Stimulated activated CD4-positive, alpha-beta T cell treated with anti-CD3 and anti-CD28 coated beads, Interleukin-12 subunit alpha, Interleukin-12 subunit beta, amount 100 ng/mL, for 4 hours (primary cell): ENCODE measurements around the gene HSP90AB1.

Experiments
- DNase-seq: peaks from one replicate; pipeline ENCODE4 v3.0.0-alpha.2; 2020

HSP90AB1 gene

DNA sequence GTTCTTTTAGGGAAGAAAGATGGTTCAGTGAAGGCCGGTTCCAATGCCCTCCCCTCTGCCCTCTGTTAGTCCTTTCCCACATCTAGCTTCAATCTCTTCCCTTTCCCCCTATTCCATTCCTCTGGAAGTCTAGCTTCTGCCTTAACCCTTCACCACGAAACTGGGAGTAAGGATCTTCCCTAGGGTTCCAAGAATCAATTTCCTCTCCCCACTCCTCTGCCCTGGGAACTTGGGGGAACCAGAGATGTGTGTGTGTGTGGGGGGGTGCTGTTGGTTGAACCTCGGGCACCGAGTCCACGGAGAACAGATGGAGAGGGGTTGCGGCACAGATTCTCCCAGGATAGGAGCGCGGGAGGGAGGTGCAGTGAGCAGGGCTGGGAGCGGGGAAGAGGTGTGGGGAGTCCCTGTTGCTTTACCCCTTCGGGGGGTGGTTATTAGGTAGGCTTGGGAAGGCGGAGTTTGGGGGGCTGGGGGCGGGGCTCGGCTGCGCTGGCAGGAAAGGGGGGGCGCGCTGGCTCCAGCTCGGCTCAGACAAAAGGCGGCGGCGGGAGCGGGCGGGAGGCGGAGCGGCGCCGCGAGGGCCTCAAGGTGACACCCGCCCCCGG, 23.1 kb downstream of the HSP90AB1 start, which contains the start of gene TMEM151B:
TMEM151B (plus strand) TSS at position 530 of the 605 bp plus-strand sequence. CDS start 293 bp downstream, outside the sequence.
- no peak for DNase-seq

- no peak for DNase-seq
Observed at GRCh38 chr6:44270526-44271405, 23.9 kb downstream of the HSP90AB1 start.

DNA sequence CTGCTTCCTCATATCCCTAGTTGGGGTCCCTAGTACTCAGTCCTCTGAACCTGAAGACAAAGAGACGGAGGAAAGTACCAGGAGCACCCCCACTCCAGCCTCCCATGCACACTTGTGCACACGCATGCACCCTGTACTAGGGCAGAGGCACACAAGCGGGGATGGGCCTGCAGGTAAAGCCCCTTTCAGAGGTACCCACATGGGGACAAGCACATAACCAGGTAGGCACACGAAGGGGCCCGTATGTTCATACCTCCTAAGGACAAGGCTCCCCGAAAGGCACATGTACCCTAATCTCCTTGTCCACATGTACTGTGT, 24.5 kb downstream of the HSP90AB1 start:
- DNase-seq = no peak

- no peak for DNase-seq
Observed at GRCh38 chr6:44271914-44272313, 25.0 kb downstream of the HSP90AB1 start.

GRCh38 chr6:44272529-44272928, 25.6 kb downstream of the HSP90AB1 start:
- DNase-seq = no peak

DNA sequence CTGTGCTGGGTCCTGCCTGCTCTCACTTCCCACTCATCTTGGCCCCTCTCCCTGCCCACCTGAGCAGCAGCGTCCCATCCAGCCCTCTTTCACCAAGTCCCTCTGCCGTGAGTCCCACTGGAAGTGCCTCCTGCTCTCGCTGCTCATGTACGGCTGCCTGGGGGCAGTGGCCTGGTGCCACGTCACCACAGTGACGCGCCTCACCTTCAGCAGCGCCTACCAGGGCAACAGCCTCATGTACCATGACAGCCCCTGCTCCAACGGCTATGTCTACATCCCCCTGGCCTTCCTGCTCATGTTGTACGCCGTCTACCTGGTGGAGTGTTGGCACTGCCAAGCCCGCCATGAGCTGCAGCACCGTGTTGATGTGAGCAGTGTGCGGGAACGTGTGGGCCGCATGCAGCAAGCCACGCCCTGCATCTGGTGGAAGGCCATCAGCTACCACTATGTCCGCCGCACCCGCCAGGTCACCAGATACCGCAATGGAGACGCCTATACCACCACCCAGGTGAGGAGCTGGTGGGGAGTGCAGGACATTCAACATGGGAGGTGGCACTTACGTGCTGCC, 26.2 kb downstream of the HSP90AB1 start:
- DNase-seq = no peak

- no peak for DNase-seq
Observed at GRCh38 chr6:44273617-44274016, 26.7 kb downstream of the HSP90AB1 start.

DNA sequence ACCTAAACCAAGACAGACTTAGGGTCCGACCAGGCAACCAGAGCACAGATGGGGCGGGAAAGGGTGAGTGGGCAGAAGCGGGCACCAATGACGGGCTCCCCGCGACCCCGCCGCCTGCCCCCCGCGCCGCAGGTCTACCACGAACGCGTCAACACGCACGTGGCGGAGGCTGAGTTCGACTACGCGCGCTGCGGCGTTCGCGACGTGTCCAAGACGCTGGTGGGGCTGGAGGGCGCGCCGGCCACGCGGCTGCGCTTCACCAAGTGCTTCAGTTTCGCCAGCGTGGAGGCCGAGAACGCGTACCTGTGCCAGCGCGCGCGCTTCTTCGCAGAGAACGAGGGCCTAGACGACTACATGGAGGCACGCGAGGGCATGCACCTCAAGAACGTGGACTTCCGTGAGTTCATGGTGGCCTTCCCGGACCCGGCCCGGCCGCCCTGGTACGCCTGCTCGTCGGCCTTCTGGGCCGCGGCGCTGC, 28.4 kb downstream of the HSP90AB1 start:
- no peak for DNase-seq

DNA sequence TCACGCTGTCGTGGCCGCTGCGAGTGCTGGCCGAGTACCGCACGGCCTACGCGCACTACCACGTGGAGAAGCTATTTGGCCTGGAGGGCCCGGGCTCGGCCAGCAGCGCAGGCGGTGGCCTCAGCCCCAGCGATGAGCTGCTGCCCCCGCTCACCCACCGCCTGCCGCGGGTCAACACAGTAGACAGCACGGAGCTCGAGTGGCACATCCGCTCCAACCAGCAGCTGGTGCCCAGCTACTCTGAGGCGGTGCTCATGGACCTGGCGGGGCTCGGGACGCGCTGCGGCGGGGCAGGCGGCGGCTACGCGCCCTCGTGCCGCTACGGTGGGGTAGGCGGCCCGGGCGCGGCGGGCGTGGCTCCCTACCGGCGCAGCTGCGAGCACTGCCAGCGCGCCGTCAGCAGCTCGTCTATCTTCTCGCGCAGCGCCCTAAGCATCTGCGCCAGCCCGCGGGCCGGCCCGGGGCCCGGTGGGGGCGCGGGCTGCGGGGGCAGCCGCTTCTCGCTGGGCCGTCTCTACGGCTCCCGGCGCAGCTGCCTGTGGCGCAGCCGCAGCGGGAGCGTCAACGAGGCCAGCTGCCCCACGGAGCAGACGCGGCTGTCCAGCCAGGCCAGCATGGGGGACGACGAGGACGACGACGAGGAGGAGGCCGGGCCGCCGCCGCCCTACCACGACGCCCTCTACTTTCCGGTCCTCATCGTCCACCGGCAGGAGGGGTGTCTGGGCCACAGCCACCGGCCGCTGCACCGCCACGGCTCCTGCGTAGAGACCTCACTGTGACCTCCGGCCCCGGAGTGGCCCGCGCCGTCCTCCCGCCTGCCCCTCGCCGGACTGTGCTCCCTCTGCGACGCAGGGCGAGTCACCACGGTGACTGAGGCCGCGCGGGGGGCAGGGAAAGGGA, 29.1 kb downstream of the HSP90AB1 start:
- no peak for DNase-seq

DNA sequence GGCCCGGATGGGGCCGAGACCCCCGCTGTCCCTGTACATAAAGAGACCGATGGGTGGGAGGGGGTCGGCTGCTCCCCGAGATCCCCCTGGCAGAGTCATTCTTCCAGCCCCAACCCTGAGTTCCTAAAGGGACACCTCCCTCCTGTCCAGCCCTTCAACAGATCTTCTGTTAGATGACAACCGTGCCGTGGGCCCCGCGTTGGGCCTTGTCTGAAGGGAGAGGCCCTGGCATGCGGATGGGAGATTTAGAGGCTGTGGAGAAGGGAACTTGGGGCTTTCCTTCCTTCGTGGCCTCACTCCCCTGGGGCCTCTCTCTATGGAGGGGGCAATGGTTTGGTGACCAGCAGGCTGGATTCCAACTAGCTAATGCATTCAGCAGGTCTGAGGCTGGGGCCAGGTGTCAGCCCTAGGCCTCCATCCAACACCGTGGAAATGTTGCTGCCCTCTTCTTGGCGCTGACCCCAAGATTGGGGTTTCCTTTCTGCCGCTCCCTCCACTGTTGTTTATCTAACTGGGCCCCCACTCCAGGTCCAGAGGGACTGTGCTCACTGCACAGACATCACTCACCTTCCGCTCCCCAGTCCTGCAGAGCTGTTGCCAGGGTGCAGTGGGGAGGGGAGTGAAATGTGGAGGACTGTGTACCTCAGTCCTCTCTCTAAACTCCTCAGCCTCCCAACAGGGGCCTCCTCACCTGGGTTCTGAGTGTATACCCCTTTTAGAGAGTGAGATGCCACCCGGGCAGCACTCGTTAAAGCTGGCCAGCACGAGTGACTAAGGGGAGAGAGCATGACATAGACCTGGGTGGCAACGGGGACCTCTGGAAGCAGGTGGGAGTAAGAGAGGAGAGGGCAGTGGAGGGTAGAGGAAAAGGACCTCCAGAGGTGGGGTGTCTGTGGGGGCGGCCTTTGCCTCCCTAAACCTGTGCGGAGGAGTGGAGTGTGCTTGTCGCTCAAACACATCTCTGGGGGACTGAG, 30.1 kb downstream of the HSP90AB1 start:
- DNase-seq = no peak

GRCh38 chr6:44277763-44278162, 30.9 kb downstream of the HSP90AB1 start:
- no peak for DNase-seq

DNA sequence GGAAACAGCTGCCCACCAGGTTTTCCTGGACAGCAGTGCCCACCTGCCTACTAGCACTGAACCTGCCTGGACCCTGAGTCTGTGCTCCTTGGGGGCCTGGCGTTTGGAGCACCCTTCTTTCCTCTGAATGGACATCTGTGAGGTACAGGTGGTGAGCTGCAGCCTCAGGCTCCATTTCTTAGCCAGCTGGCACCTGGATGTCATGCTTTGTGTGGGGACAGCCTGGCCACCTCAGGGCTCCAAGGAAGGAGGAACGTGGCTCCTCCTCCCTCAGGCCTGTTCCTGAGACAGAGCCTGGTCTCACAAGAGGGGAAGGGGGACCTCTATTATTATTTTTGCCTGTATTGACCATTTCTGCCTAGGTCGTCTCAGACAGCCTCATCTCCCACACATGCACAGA, 31.4 kb downstream of the HSP90AB1 start:
- DNase-seq = no peak

GRCh38 chr6:44278774-44279697, 32.1 kb downstream of the HSP90AB1 start:
- no peak for DNase-seq

GRCh38 chr6:44284121-44284520, 37.2 kb downstream of the HSP90AB1 start:
- no peak for DNase-seq

- DNase-seq = no peak
Observed at GRCh38 chr6:44284867-44285266, 38.0 kb downstream of the HSP90AB1 start.

DNA sequence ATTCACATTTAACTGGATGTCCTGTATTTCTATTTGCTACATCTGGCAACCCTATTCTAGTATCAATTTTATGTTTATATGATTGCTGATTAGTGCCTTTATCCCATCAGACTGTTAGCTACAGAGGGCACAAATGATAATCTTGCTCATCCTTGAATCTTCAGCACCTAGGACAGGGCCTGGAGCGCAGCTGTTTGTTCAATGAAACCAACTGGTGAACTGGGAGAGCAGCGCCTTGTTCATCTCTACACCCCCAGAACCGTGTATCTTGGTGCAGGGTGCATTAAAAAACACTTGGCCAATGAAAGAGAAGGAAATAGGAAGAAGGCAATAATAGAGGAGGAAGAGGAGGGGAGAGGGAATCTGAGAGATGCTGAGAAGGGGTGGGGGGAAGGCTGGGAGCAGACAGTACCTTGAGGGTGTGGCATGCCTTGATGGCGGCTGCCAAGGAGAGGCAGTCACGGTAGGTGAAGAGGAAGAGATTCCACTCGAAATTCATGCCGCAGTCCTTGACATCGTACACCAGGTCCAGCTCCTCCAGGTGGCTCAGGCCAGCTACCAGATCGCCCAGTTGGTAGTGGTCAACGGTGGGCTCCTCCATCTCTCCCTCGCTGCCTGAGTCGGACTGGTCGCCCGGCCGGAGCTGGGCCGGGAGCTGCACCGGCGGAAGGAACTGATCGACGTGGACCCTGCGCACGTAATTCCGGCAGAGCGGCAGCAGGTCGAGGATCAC, 38.8 kb downstream of the HSP90AB1 start:
- DNase-seq = no peak

GRCh38 chr6:44286285-44286565, 39.3 kb downstream of the HSP90AB1 start:
- DNase-seq = no peak

DNA sequence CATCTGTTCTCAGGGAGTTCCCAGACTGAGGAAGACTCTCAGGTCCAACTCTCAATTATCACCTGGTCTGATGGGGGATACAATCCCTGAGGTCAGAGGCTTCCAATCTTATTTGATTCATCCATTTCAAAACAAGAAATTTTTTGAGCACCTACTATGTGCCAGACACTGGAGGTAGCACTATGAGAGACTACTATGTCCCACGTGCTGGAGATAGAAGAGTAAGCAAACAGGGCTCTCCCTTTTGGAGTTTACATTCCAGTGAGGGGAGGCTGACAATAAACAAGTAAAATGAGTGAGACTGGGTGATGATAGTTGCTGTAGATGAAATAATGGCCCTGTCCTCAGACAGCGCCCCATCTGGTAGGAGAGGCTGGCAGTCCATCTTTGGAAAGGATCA, 39.8 kb downstream of the HSP90AB1 start:
- DNase-seq = no peak

DNA sequence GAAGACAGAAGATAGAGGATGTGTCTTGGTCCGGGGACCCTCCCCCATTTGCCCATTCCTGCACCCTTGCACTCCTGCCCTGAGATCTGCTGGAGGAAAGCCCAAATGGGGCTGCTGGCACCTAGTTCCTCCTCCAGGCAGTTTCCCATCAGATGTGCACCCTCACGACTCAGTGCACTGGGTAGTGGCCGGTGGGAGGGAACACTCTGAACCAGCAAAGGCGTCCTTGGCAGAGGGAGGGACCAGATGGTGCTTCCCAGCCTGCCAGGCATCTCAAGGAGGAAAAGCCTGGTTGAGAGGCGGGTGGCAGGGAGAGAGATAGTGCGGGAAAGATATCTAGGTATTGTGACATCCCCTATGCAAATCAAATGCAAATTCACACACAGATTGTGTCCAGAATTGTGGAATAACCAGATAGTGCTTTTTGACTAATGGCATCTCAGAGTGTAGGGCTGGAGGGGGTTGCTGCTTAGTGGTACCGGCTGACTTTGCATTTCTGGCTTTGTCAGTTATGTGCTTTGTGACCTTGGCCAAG, 42.9 kb downstream of the HSP90AB1 start:
- no peak for DNase-seq

- DNase-seq = no peak
Observed at GRCh38 chr6:44291841-44292240, 44.9 kb downstream of the HSP90AB1 start.
